Suprapubic skin (tissue), 3 donors: ENCODE results near the gene HSPB6.

ENCODE experiments used
- POLR2A ChIP-seq, 2 donors: fragments of 450-650 bp; IDR thresholded peaks; one replicate each; pipeline ENCODE4 v1.6.1; 2017; ENCODE audit warnings: antibody characterized with exemption in 2 of 2, mild to moderate bottlenecking in 2 of 2, moderate library complexity in 2 of 2
- TF ChIP-seq, protein P1 (sequence below), 2 donors: fragments of 200-600 bp in 1 of 2; fragments of 450-650 bp in 1 of 2; sonication (generic) in 1 of 2; IDR thresholded peaks; one replicate each; pipeline ENCODE4 v1.5.1; 2016 to 2019; ENCODE audit warnings: antibody characterized with exemption in 2 of 2, mild to moderate bottlenecking in 1 of 2, moderate library complexity in 1 of 2

DNA sequence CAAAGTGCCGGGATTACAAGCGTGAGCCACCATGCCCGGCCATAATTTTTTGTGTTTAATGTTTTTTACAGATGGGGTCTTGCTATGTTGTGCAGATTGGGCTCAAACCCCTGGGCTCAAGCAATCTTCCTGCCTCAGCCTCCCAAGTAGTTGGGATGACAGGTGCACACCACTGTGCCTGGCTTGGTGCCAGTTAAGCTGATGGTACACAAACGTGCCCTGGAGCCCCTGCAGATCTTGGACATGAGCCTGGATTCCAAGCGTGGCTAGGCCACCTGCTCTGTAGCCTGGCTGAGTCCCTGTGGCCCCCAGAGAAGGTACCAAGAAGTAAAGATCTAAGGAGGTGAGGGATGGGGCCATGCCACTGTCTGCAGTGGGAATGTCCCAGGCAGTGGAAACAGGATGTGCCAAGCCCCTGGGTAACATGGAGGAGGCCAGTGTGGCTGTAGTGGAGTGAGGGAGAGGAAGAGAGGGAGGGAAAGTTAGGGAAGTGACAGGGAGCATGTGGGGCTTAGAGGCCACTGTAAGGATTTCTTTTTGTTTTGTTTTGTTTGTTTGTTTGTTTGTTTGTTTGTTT, 48.8 kb upstream of the HSPB6 start:
- TF ChIP-seq, protein P1, sequence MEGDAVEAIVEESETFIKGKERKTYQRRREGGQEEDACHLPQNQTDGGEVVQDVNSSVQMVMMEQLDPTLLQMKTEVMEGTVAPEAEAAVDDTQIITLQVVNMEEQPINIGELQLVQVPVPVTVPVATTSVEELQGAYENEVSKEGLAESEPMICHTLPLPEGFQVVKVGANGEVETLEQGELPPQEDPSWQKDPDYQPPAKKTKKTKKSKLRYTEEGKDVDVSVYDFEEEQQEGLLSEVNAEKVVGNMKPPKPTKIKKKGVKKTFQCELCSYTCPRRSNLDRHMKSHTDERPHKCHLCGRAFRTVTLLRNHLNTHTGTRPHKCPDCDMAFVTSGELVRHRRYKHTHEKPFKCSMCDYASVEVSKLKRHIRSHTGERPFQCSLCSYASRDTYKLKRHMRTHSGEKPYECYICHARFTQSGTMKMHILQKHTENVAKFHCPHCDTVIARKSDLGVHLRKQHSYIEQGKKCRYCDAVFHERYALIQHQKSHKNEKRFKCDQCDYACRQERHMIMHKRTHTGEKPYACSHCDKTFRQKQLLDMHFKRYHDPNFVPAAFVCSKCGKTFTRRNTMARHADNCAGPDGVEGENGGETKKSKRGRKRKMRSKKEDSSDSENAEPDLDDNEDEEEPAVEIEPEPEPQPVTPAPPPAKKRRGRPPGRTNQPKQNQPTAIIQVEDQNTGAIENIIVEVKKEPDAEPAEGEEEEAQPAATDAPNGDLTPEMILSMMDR (IDR thresholded peaks at IDR 0.05) = no peak
- TF ChIP-seq POLR2A (IDR thresholded peaks at IDR 0.05) = no peak
